WI38 (cell line): ENCODE measurements around the gene RRP1.

Experiments used
- H3K4me3 ChIP-seq: 2 replicates; pipeline ENCODE4 v1.5.1; 2011; ENCODE audit warnings: low read depth, mild to moderate bottlenecking, control low read depth, low read length
- TF ChIP-seq, protein P1 (sequence below): IDR thresholded peaks from 2 replicates; pipeline ENCODE4 v1.5.1; 2012; ENCODE audit warnings: low read depth, mild to moderate bottlenecking, control low read depth, low read length

The RRP1 gene

DNA sequence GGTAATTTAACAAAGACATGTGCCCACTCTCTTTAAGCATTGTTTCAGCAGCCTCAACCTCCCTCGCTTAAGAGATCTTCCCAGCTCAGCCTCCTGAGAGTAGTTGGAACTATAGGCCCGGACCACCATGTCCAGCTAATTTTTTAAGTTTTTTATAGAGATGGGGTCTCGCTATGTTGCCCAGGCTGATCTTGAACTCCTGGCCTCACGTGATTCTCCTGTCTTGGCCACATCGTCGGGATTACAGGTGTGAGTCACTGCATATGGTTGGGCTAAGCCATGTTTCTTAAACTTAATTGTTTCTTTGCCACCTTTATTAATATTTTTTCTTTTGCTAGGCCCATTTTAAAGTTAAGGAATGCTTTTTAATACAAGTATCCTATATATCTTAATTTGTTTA is 57.1 kb downstream of the RRP1 start:
- TF ChIP-seq, protein P1, sequence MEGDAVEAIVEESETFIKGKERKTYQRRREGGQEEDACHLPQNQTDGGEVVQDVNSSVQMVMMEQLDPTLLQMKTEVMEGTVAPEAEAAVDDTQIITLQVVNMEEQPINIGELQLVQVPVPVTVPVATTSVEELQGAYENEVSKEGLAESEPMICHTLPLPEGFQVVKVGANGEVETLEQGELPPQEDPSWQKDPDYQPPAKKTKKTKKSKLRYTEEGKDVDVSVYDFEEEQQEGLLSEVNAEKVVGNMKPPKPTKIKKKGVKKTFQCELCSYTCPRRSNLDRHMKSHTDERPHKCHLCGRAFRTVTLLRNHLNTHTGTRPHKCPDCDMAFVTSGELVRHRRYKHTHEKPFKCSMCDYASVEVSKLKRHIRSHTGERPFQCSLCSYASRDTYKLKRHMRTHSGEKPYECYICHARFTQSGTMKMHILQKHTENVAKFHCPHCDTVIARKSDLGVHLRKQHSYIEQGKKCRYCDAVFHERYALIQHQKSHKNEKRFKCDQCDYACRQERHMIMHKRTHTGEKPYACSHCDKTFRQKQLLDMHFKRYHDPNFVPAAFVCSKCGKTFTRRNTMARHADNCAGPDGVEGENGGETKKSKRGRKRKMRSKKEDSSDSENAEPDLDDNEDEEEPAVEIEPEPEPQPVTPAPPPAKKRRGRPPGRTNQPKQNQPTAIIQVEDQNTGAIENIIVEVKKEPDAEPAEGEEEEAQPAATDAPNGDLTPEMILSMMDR: no peak
- H3K4me3 ChIP-seq: no peak overlapping the region

- H3K4me3 ChIP-seq: no peak overlapping the region
- TF ChIP-seq, protein P1: no peak
Observed at GRCh38 chr21:43847301-43847700, 57.9 kb downstream of the RRP1 start.

DNA sequence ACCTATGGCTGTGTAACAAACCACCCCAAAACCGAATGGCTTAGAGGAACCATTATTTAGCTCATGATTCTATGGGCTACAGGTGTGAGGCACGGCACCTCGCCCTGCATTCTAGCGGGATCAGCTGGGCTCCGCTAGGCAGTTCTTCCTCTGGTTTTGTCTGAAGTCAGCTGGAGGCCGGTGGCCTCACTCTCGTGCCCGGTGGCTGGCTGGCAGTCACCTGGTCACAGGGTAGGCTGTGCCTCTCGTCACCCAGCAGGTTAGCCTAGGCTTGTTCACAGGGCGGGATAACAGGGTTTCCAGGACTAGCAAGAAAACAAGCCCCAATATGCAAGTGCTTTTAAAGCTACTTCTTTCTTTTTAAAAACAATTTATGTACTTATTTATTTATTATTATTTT is 59.4 kb downstream of the RRP1 start:
- TF ChIP-seq, protein P1: no peak

GRCh38 chr21:43849532-43850299 is 60.3 kb downstream of the RRP1 start:
- TF ChIP-seq, protein P1: no peak

More for the DNA sequence above, 59.4 kb downstream of the RRP1 start:
- H3K4me3 ChIP-seq: no peak overlapping the region

GRCh38 chr21:43850728-43851295 is 61.4 kb downstream of the RRP1 start:
- H3K4me3 ChIP-seq: no peak overlapping the region
- TF ChIP-seq, protein P1: no peak

More at GRCh38 chr21:43849532-43850299, 60.3 kb downstream of the RRP1 start:
- H3K4me3 ChIP-seq: no peak overlapping the region

- TF ChIP-seq, protein P1: no peak
- no peak overlapping the region for H3K4me3 ChIP-seq
Observed at GRCh38 chr21:43851593-43851992, 62.2 kb downstream of the RRP1 start.
